Activated naive CD4-positive, alpha-beta T cell treated with anti-CD3 and anti-CD28 coated beads for 36 hours (primary cell): Measurements from ENCODE around the gene EIF4G1. TPM values are rescaled to one million over a fixed set of nuclear protein-coding genes. Genes with fewer than 3 reads are reported as not detected.

ENCODE experiments used
- CTCF ChIA-PET: fragments of 350-600 bp; sonication (Branson Sonifier 250); formaldehyde crosslinking; loops from one replicate; lab custom pipeline; 2021; ENCODE audit warnings: antibody characterized with exemption; lab: Charles Lee
- DNase-seq: peaks from one replicate; pipeline ENCODE4 v3.0.0-alpha.2; 2020
- H3K27ac Mint-ChIP-seq: one replicate; pipeline ENCODE4 v1.8.0; 2021; ENCODE audit warnings: mild to moderate bottlenecking, mixed read lengths
- H3K27me3 Mint-ChIP-seq: one replicate; pipeline ENCODE4 v1.8.0; 2021; ENCODE audit warnings: low read depth, mixed read lengths
- H3K36me3 Mint-ChIP-seq: one replicate; pipeline ENCODE4 v1.8.0; 2021; ENCODE audit warnings: low read depth, mixed read lengths
- H3K4me1 Mint-ChIP-seq: one replicate; pipeline ENCODE4 v1.8.0; 2021; ENCODE audit warnings: low read depth, mixed read lengths
- H3K4me3 Mint-ChIP-seq: one replicate; pipeline ENCODE4 v1.8.0; 2021; ENCODE audit warnings: mild to moderate bottlenecking, moderate library complexity, mixed read lengths
- H3K9me3 Mint-ChIP-seq: one replicate; pipeline ENCODE4 v1.8.0; 2021; ENCODE audit warnings: mixed read lengths
- intact Hi-C: fragments of 100-400 bp; cut with micrococcal nuclease; formaldehyde crosslinking; loops from one replicate; pipeline ENCODE4 v1.15.1; 2023
- total RNA-seq, 2 experiments: library from RNA; stranded (reverse); gene quantifications; one replicate each; pipeline ENCODE4 v1.2.3, GENCODE V29; 2021

Gene EIF4G1
- total RNA-seq, 2 experiments from 2014 or later: 345 to 375 TPM

GRCh38 chr3:184291738-184292445 is 22.5 kb upstream of the EIF4G1 start:
- Mint-ChIP-seq H3K36me3 (no peaks in the 10 kb centered on the region), H3K4me1 (no peaks in the 10 kb centered on the region), H3K27me3 (no peaks in the 10 kb centered on the region), H3K9me3 (no peaks in the 10 kb centered on the region), H3K27ac (no peak overlapping the region), H3K4me3 (no peak overlapping the region)
- DNase-seq: no peak
- intact Hi-C loops: no loop called here
- CTCF ChIA-PET: interaction anchor here (1.2 to 4.9 kb wide), 2 partner anchors 42 to 64 kb away, joined by 3 to 34 read pairs; partner anchors contain the start of gene EEF1AKMT4

DNA sequence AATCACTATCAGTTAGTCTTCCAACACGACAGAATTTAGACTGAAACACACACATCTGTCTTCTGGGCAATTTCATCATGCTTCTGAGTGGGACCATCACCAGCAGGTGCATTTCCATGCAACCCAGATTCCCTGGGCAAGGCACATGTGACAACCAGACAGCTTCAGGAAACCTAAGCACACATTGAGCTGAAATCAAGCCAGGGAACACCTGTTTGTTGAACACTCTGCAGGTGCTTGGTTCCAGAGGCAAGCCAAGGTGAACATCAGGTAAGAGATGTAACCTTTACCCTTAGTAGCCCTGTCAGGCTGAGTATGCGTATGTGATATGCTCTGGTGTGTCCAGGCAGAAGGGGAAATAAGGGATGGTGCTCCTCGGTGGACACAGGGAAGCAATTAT is 18.6 kb upstream of the EIF4G1 start:
- no peak for DNase-seq
- Mint-ChIP-seq H3K9me3 (no peaks in the 10 kb centered on the region), H3K4me3 (no peak overlapping the region), H3K27ac (no peak overlapping the region), H3K4me1 (peaks cover 12% of the 10 kb centered on the region), H3K27me3 (no peaks in the 10 kb centered on the region), H3K36me3 (peaks cover 13% of the 10 kb centered on the region)
- intact Hi-C loops: loop anchor here (5.0 kb wide), 1 partner anchor 278 kb away; the partner anchor contains the start of gene ABCC5
- CTCF ChIA-PET: interaction anchor here (0.7 to 1.0 kb wide), 3 partner anchors 42 to 65 kb away, joined by 3 to 7 read pairs (median 4); no protein-coding TSS in a partner anchor

DNA sequence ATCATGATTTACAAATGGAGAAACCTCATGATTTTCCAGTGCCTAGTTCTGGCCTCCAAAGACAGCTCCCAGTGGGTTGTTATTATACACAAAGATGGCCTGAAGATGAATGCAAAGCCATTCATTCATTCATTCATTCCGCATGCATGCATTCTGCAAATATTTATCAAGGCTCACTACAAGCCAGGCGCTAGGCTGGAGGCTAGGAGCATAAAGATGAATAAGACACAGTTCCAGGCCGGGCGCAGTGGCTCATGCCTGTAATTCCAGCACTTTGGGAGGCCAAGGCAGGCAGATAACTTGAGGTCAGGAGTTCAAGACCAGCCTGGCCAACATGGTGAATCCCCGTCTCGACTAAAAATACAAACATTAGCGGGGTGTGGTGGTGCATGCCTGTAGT is 17.8 kb upstream of the EIF4G1 start:
- CTCF ChIA-PET: interaction anchor here (1.0 kb wide), 1 partner anchor 47 kb away, joined by 4 read pairs; no protein-coding TSS in a partner anchor
- intact Hi-C loops: loop anchor here (5.0 kb wide), 1 partner anchor 279 kb away; the partner anchor contains the start of gene ABCC5
- Mint-ChIP-seq H3K27ac (no peak overlapping the region), H3K27me3 (no peaks in the 10 kb centered on the region), H3K9me3 (no peaks in the 10 kb centered on the region), H3K36me3 (peaks cover 16% of the 10 kb centered on the region), H3K4me3 (no peak overlapping the region), H3K4me1 (peaks cover 17% of the 10 kb centered on the region)
- no peak for DNase-seq

GRCh38 chr3:184298759-184299487 is 15.5 kb upstream of the EIF4G1 start, which contains the start of gene PSMD2:
Gene PSMD2, plus strand, starts transcription at chr3:184299241. Its CDS starts 26 bp downstream, at chr3:184299267.
- DNase-seq: peak; percentile 99
- Mint-ChIP-seq H3K9me3 (no peaks in the 10 kb centered on the region), H3K4me1 (peaks cover 21% of the 10 kb centered on the region), H3K27ac (peak within 1 kb of the TSS; percentile 87), H3K27me3 (no peaks in the 10 kb centered on the region), H3K36me3 (peaks cover 34% of the 10 kb centered on the region), H3K4me3 (peak within 1 kb of the TSS; percentile 98)
- intact Hi-C loops: loop anchor here (1.0 to 5.0 kb wide), 12 partner anchors 15 to 984 kb away; partner anchors contain the start of genes ABCC5, ABCF3, AP2M1 and EEF1AKMT4
- CTCF ChIA-PET: interaction anchor here (1.2 to 1.3 kb wide), 2 partner anchors 10 to 73 kb away, joined by 3 to 4 read pairs; no protein-coding TSS in a partner anchor

GRCh38 chr3:184299488-184300377 is 14.7 kb upstream of the EIF4G1 start:
- no peak for DNase-seq
- peaks cover 40% of the 10 kb centered on the region for H3K36me3 Mint-ChIP-seq
- peaks cover 21% of the 10 kb centered on the region for H3K4me1 Mint-ChIP-seq
- intact Hi-C loops: loop anchor here (1.0 to 5.0 kb wide), 11 partner anchors 15 to 983 kb away; partner anchors contain the start of genes ABCC5, ABCF3, AP2M1 and EEF1AKMT4
- CTCF ChIA-PET: interaction anchor here (1.3 kb wide), 1 partner anchor 72 kb away, joined by 3 read pairs; no protein-coding TSS in a partner anchor
- H3K9me3 Mint-ChIP-seq: no peaks in the 10 kb centered on the region
- H3K27ac Mint-ChIP-seq: peak overlapping the region; percentile 83
- H3K4me3 Mint-ChIP-seq: peak overlapping the region; percentile 98
- H3K27me3 Mint-ChIP-seq: no peaks in the 10 kb centered on the region

DNA sequence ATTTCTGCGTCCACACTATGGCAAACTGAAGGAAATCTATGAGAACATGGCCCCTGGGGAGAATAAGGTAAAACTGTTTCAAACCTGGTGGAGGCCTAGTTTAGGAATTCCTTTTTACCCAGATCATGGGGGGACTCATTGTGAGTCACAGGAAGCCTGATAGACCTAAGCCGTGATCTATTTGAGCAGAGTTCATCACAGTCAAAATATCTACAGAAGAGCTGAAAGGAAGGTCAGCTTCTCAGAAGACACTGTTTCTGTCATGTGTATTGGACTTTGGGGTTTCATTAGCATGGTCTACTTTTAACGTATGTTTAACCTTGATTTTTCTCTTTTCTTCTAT is 14.1 kb upstream of the EIF4G1 start:
- Mint-ChIP-seq H3K27ac (peak overlapping the region; percentile 83), H3K9me3 (no peaks in the 10 kb centered on the region), H3K36me3 (peaks cover 43% of the 10 kb centered on the region), H3K4me1 (peaks cover 21% of the 10 kb centered on the region), H3K4me3 (peak overlapping the region; percentile 98), H3K27me3 (no peaks in the 10 kb centered on the region)
- CTCF ChIA-PET: interaction anchor here (1.0 to 1.3 kb wide), 3 partner anchors 10 to 72 kb away, joined by 3 read pairs; partner anchors contain the start of gene VWA5B2
- no peak for DNase-seq
- intact Hi-C loops: no loop called here

DNA sequence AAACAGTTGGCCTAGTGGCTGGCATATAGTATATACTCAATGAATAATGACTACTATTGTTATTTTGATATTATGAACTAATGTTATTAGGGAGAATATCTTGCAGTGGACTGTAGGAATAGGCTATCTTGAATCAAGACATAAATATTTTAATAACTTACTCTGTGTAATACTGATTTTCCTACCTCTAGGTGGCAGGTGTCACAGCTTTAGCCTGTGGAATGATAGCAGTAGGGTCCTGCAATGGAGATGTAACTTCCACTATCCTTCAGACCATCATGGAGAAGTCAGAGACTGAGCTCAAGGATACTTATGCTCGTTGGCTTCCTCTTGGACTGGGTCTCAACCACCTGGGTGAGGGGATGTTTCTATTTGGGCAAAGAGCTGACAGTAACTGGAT is 8.8 kb upstream of the EIF4G1 start:
- no peaks in the 10 kb centered on the region for H3K9me3 Mint-ChIP-seq
- no peak for DNase-seq
- no peak overlapping the region for H3K4me3 Mint-ChIP-seq
- peaks cover 11% of the 10 kb centered on the region for H3K4me1 Mint-ChIP-seq
- no peaks in the 10 kb centered on the region for H3K27me3 Mint-ChIP-seq
- H3K27ac Mint-ChIP-seq: no peak overlapping the region
- peaks cover 65% of the 10 kb centered on the region for H3K36me3 Mint-ChIP-seq
- CTCF ChIA-PET: interaction anchor here (0.9 to 1.9 kb wide), 7 partner anchors 12 to 78 kb away, joined by 3 to 9 read pairs (median 3); partner anchors contain the start of gene FAM131A
- intact Hi-C loops: no loop called here

DNA sequence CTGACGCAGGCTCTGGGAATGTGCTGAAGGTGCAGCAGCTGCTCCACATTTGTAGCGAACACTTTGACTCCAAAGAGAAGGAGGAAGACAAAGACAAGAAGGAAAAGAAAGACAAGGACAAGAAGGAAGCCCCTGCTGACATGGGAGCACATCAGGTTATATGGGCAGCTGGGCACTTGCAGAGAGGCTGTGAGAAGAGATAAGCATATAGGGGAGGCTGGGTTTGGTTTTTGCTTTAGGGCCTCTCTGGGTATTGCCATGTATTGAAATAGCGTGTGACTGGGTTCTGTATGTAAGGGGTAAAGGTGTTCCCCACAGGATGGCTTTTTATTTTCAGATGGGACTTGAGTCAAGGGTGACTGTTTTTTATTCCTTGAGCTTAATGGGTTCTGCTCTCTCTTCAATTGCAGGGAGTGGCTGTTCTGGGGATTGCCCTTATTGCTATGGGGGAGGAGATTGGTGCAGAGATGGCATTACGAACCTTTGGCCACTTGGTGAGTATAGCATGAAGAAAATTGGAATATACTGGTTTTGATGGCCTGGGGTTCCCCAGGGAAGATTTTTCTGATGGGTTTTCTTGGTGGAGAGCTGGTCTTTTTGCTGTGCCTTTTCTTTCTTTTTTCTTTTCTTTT is 7.9 kb upstream of the EIF4G1 start:
- Mint-ChIP-seq H3K9me3 (no peaks in the 10 kb centered on the region), H3K27me3 (no peaks in the 10 kb centered on the region), H3K4me1 (peaks cover 5% of the 10 kb centered on the region), H3K27ac (no peak overlapping the region), H3K36me3 (peaks cover 62% of the 10 kb centered on the region), H3K4me3 (no peak overlapping the region)
- intact Hi-C loops: no loop called here
- CTCF ChIA-PET: interaction anchor here (0.6 to 1.9 kb wide), 9 partner anchors 8 to 133 kb away, joined by 3 to 9 read pairs (median 3); no protein-coding TSS in a partner anchor
- DNase-seq: no peak

GRCh38 chr3:184307915-184308314 is 6.5 kb upstream of the EIF4G1 start:
- Mint-ChIP-seq H3K27ac (no peak overlapping the region), H3K9me3 (no peaks in the 10 kb centered on the region)

DNA sequence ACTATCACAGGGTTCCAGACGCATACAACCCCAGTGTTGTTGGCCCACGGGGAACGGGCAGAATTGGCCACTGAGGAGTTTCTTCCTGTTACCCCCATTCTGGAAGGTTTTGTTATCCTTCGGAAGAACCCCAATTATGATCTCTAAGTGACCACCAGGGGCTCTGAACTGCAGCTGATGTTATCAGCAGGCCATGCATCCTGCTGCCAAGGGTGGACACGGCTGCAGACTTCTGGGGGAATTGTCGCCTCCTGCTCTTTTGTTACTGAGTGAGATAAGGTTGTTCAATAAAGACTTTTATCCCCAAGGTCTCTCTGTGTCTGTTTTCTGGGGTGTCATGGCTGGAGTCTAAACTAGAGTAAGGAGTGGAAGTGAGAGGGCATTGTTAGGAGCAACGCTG is 5.7 kb upstream of the EIF4G1 start:
- intact Hi-C loops: no loop called here
- CTCF ChIA-PET: no interaction called here
- DNase-seq: no peak
- Mint-ChIP-seq H3K9me3 (no peaks in the 10 kb centered on the region), H3K27me3 (no peaks in the 10 kb centered on the region), H3K4me3 (no peak overlapping the region), H3K36me3 (peaks cover 44% of the 10 kb centered on the region), H3K4me1 (no peaks in the 10 kb centered on the region), H3K27ac (no peak overlapping the region)

More at GRCh38 chr3:184307915-184308314, 6.5 kb upstream of the EIF4G1 start:
- no peak for DNase-seq
- Mint-ChIP-seq H3K27me3 (no peaks in the 10 kb centered on the region), H3K4me1 (no peaks in the 10 kb centered on the region), H3K36me3 (peaks cover 50% of the 10 kb centered on the region), H3K4me3 (no peak overlapping the region)
- intact Hi-C loops: no loop called here
- CTCF ChIA-PET: no interaction called here

- Mint-ChIP-seq H3K27me3 (no peaks in the 10 kb centered on the region), H3K9me3 (no peaks in the 10 kb centered on the region), H3K36me3 (peaks cover 32% of the 10 kb centered on the region), H3K27ac (no peak overlapping the region), H3K4me3 (no peak overlapping the region), H3K4me1 (peaks cover 9% of the 10 kb centered on the region)
- no peak for DNase-seq
- intact Hi-C loops: no loop called here
- CTCF ChIA-PET: no interaction called here
Observed at GRCh38 chr3:184311633-184312032, 2.8 kb upstream of the EIF4G1 start.
